Measurements from ENCODE around the gene TIMP2. TPM values are rescaled to one million over a fixed set of nuclear protein-coding genes. Genes with fewer than 3 reads are reported as not detected.

TIMP2 gene
- total and polyA plus RNA-seq, 2 experiments from 2014 or later, result 10.6 to 22.5 TPM

GRCh38 chr17:78896091-78896833 lies 28.9 kb downstream of the TIMP2 start:
- Histone ChIP-seq H4K20me1 (replicated peaks; ENCODE audit: insufficient read depth) (peaks cover 18% of the 10 kb centered on the region), H3K36me3 (ENCODE audit: insufficient read depth) (no peaks in the 10 kb centered on the region), H3K9me2 (ENCODE audit: insufficient read depth) (no peaks in the 10 kb centered on the region), H3K4me3 (no peak overlapping the region), H3K27ac (ENCODE audit: low read depth) (no peak overlapping the region), H3K27me3 (ENCODE audit: insufficient read depth) (no peaks in the 10 kb centered on the region), H3K4me2 (no peak overlapping the region), H3K79me2 (replicated peaks; ENCODE audit: insufficient read depth) (peaks cover 26% of the 10 kb centered on the region), H2AFZ (no peak overlapping the region), H3K4me1 (ENCODE audit: insufficient read depth) (peaks cover 20% of the 10 kb centered on the region), H3F3A (replicated peaks; ENCODE audit: low read depth) (0 out of 2 replicates have a peak, but pooled peaks cover 3% of the 10 kb centered on the region)
- H3K27ac Mint-ChIP-seq, result no peak overlapping the region
- no peak for ATAC-seq
- TF ChIP-seq ZNF331 (CRISPR knock-in tag; IDR thresholded peaks at IDR 0.05; ENCODE audit: low read depth), result no peak
- TF ChIP-seq STAT1 (IDR thresholded peaks at IDR 0.05; ENCODE audit: unreplicated experiment), result no peak
- TF ChIP-seq ETS1 (IDR thresholded peaks at IDR 0.05), result no peak
- TF ChIP-seq ZNF114 (CRISPR knock-in tag; IDR thresholded peaks at IDR 0.05), result no peak
- TF ChIP-seq CTCF (conservative IDR thresholded peaks at IDR 0.05; ENCODE audit: low read depth in 2 of 2), result no peak
- TF ChIP-seq EZH2 (IDR thresholded peaks at IDR 0.05; ENCODE audit: low read depth, unreplicated experiment), result no peak
- no peak for TF ChIP-seq CREB1 (CRISPR knock-in tag; IDR thresholded peaks at IDR 0.05; ENCODE audit: low read depth)
- TF ChIP-seq EZH2phosphoT487 (IDR thresholded peaks at IDR 0.05; ENCODE audit: unreplicated experiment), result no peak
- peaks cover 14% of the 10 kb centered on the region for H3K27me3 Mint-ChIP-seq (ENCODE audit: insufficient read depth, low read depth, poor library complexity)
- no peak for DNase-seq (ENCODE audit: low spot score)
- peaks cover 37% of the 10 kb centered on the region for H3K4me1 Mint-ChIP-seq
- H3K36me3 Mint-ChIP-seq (ENCODE audit: low read depth), result no peaks in the 10 kb centered on the region; the same call in 2 of the 3 replicates
- H3K4me3 Mint-ChIP-seq, result no peak overlapping the region
- H3K9me3 Mint-ChIP-seq, result no peaks in the 10 kb centered on the region

GRCh38 chr17:78895322-78895721 lies 29.9 kb downstream of the TIMP2 start:
- peaks cover 13% of the 10 kb centered on the region for H3K27me3 Mint-ChIP-seq (ENCODE audit: insufficient read depth, low read depth, poor library complexity)
- Histone ChIP-seq H4K20me1 (replicated peaks; ENCODE audit: insufficient read depth) (peaks cover 18% of the 10 kb centered on the region), H3K4me2 (no peak overlapping the region), H3K27me3 (ENCODE audit: insufficient read depth) (no peaks in the 10 kb centered on the region), H3K79me2 (replicated peaks; ENCODE audit: insufficient read depth) (peaks cover 26% of the 10 kb centered on the region), H3K4me3 (no peak overlapping the region), H2AFZ (no peak overlapping the region), H3K27ac (ENCODE audit: low read depth) (no peak overlapping the region), H3K36me3 (ENCODE audit: insufficient read depth) (no peaks in the 10 kb centered on the region), H3F3A (replicated peaks; ENCODE audit: low read depth) (0 out of 2 replicates have a peak, but pooled peaks cover 3% of the 10 kb centered on the region), H3K9me2 (ENCODE audit: insufficient read depth) (no peaks in the 10 kb centered on the region), H3K4me1 (ENCODE audit: insufficient read depth) (peaks cover 17% of the 10 kb centered on the region)
- H3K36me3 Mint-ChIP-seq (ENCODE audit: low read depth), result no peaks in the 10 kb centered on the region; the same call in 2 of the 3 replicates
- H3K4me3 Mint-ChIP-seq, result no peak overlapping the region
- H3K9me3 Mint-ChIP-seq, result no peaks in the 10 kb centered on the region
- ATAC-seq, result no peak
- no peak for DNase-seq (ENCODE audit: low spot score)
- H3K4me1 Mint-ChIP-seq, result peaks cover 36% of the 10 kb centered on the region
- H3K27ac Mint-ChIP-seq, result no peak overlapping the region
- TF ChIP-seq POLR2AphosphoS5 (IDR thresholded peaks at IDR 0.05; ENCODE audit: low read depth), result no peak
- TF ChIP-seq EZH2 (IDR thresholded peaks at IDR 0.05; ENCODE audit: low read depth, unreplicated experiment), result no peak
- no peak for TF ChIP-seq ETS1 (IDR thresholded peaks at IDR 0.05)
- TF ChIP-seq REST (IDR thresholded peaks at IDR 0.05; ENCODE audit: unreplicated experiment), result no peak
- TF ChIP-seq CREB1 (CRISPR knock-in tag; IDR thresholded peaks at IDR 0.05; ENCODE audit: low read depth), result no peak
- TF ChIP-seq STAT1 (IDR thresholded peaks at IDR 0.05; ENCODE audit: unreplicated experiment), result no peak
- no peak for TF ChIP-seq CTCF (conservative IDR thresholded peaks at IDR 0.05; ENCODE audit: low read depth in 2 of 2)
- no peak for TF ChIP-seq ZNF114 (CRISPR knock-in tag; IDR thresholded peaks at IDR 0.05)

Data from GM23338 (cell line).